A673 (cell line): ENCODE measurements around the gene NR6A1. TPM values are rescaled to one million over a fixed set of nuclear protein-coding genes. Genes with fewer than 3 reads are reported as not detected.

Experiments
- BruUV-seq: library from RNA; stranded (reverse); fragments of 400-500 nt; replicated peaks from 2 replicates; lab custom pipeline; 2021; lab: Mats Ljungman, UMichigan
- CTCF ChIA-PET: fragments of 300-600 bp; sonication (Branson Sonifier 250); formaldehyde crosslinking; loops from one replicate; lab custom pipeline; 2022; ENCODE audit warnings: antibody characterized with exemption; lab: Charles Lee
- POLR2A ChIA-PET: fragments of 300-600 bp; sonication (Branson Sonifier 250); formaldehyde crosslinking; loops from one replicate; lab custom pipeline; 2022; ENCODE audit warnings: antibody characterized with exemption; ENCODE audit not compliant: low non-redundant PET; lab: Charles Lee
- DNase-seq: peaks from one replicate; pipeline ENCODE4 v3.0.0-alpha.2; 2015; ENCODE audit warnings: low spot score
- H3K27ac ChIP-seq: fragments of 200-600 bp; sonication (generic); 2 replicates; pipeline ENCODE4 v1.5.1; 2016; ENCODE audit warnings: mixed run types, low read depth, mild to moderate bottlenecking, mixed read lengths, antibody characterized with exemption, low read length; ENCODE audit not compliant: poor library complexity, severe bottlenecking
- H3K27me3 ChIP-seq: fragments of 200-600 bp; sonication (generic); replicated peaks from 2 replicates; pipeline ENCODE4 v1.6.1; 2017; ENCODE audit warnings: mixed run types, low read depth, mild to moderate bottlenecking, mixed read lengths, antibody characterized with exemption, low read length; ENCODE audit not compliant: insufficient read depth, poor library complexity
- H3K36me3 ChIP-seq: fragments of 200-600 bp; sonication (generic); 2 replicates; pipeline ENCODE4 v1.6.1; 2016; ENCODE audit warnings: mixed run types, mild to moderate bottlenecking, mixed read lengths, antibody characterized with exemption, low read length; ENCODE audit not compliant: insufficient read depth, poor library complexity, severe bottlenecking
- H3K4me1 ChIP-seq: fragments of 200-600 bp; sonication (generic); 2 replicates; pipeline ENCODE4 v1.6.1; 2017; ENCODE audit warnings: mixed run types, mild to moderate bottlenecking, mixed read lengths, antibody characterized with exemption, low read length; ENCODE audit not compliant: insufficient read depth, poor library complexity, severe bottlenecking
- H3K4me3 ChIP-seq: fragments of 200-600 bp; sonication (generic); 2 replicates; pipeline ENCODE4 v1.5.1; 2016; ENCODE audit warnings: low read depth, mixed run types, mild to moderate bottlenecking, mixed read lengths, low read length; ENCODE audit not compliant: poor library complexity, severe bottlenecking
- H3K9me3 ChIP-seq: fragments of 200-600 bp; sonication (generic); 2 replicates; pipeline ENCODE4 v1.6.1; 2016; ENCODE audit warnings: mixed run types, low read depth, mild to moderate bottlenecking, mixed read lengths, antibody characterized with exemption, low read length; ENCODE audit not compliant: poor library complexity, severe bottlenecking
- CTCF ChIP-seq: fragments of 300-800, 200-600 bp; sonication (generic); conservative IDR thresholded peaks from 2 replicates; pipeline ENCODE4 v1.5.1; 2017; ENCODE audit warnings: low read depth, mild to moderate bottlenecking, antibody characterized with exemption, low read length, moderate library complexity, mixed read lengths
- EZH2 ChIP-seq: fragments of 200-600 bp; sonication (generic); IDR thresholded peaks from 2 replicates; pipeline ENCODE4 v1.6.1; 2017; ENCODE audit warnings: borderline replicate concordance, low read depth, mild to moderate bottlenecking, mixed read lengths, antibody characterized with exemption, low read length; ENCODE audit not compliant: poor library complexity, severe bottlenecking
- intact Hi-C: fragments of 100-400 bp; cut with micrococcal nuclease; formaldehyde crosslinking; loops from one replicate; pipeline ENCODE4 v1.10.0; 2022; ENCODE audit not compliant: unreplicated experiment
- total RNA-seq: library from RNA; stranded (reverse); gene quantifications from 2 replicates; pipeline ENCODE4 v1.2.3, GENCODE V29; 2021

NR6A1 gene
- total RNA-seq, 1 experiment from 2014 or later = 5.3 TPM

GRCh38 chr9:124606027-124606426 lies 165.1 kb downstream of the NR6A1 start:
- Histone ChIP-seq H3K4me1 (no peaks in the 10 kb centered on the region), H3K9me3 (no peaks in the 10 kb centered on the region), H3K27ac (no peak overlapping the region), H3K27me3 (no peaks in the 10 kb centered on the region), H3K4me3 (no peak overlapping the region), H3K36me3 (no peaks in the 10 kb centered on the region)
- ChIA-PET CTCF (no interaction called here), POLR2A (no interaction called here)
- intact Hi-C loops = no loop called here
- no TSS peak for BruUV-seq
- TF ChIP-seq CTCF = no peak
- no peak for TF ChIP-seq EZH2
- no peak for DNase-seq

- no TSS peak for BruUV-seq
- Histone ChIP-seq H3K4me1 (no peaks in the 10 kb centered on the region), H3K9me3 (no peaks in the 10 kb centered on the region), H3K27ac (no peak overlapping the region), H3K4me3 (no peak overlapping the region), H3K27me3 (no peaks in the 10 kb centered on the region), H3K36me3 (no peaks in the 10 kb centered on the region)
- intact Hi-C loops = no loop called here
- ChIA-PET POLR2A (no interaction called here), CTCF (no interaction called here)
- no peak for TF ChIP-seq CTCF
- no peak for TF ChIP-seq EZH2
- no peak for DNase-seq
Measured at GRCh38 chr9:124605258-124605657, 165.9 kb downstream of the NR6A1 start.

- no TSS peak for BruUV-seq
- TF ChIP-seq CTCF (no peak), EZH2 (no peak)
- no peak for DNase-seq
- CTCF ChIA-PET = no interaction called here
- intact Hi-C loops = no loop called here
- no peaks in the 10 kb centered on the region for H3K4me1 ChIP-seq
- H3K4me3 ChIP-seq = no peak overlapping the region
- POLR2A ChIA-PET = no interaction called here
- H3K27ac ChIP-seq = no peak overlapping the region
- H3K36me3 ChIP-seq = no peaks in the 10 kb centered on the region
- H3K9me3 ChIP-seq = no peaks in the 10 kb centered on the region
- H3K27me3 ChIP-seq = no peaks in the 10 kb centered on the region
Measured at GRCh38 chr9:124602632-124603031, 168.5 kb downstream of the NR6A1 start.
